Fibroblast of lung (primary cell): ENCODE data around the gene PAPPA. TPM values are rescaled to one million over a fixed set of nuclear protein-coding genes. Genes with fewer than 3 reads are reported as not detected.

Experiments used
- DNase-seq, 2 donors: peaks; one replicate each; pipeline versions ENCODE4 v3.0.0 to v3.0.0-alpha.2; 2010; ENCODE audit warnings: low read depth in 2 of 2
- H2AFZ ChIP-seq: 2 replicates; pipeline ENCODE4 v1.5.1; 2012; ENCODE audit warnings: low read length, control low read depth, inconsistent platforms
- H3K27ac ChIP-seq: 2 replicates; pipeline ENCODE4 v1.5.1; 2011; ENCODE audit warnings: low read length, control low read depth; ENCODE audit not compliant: insufficient read depth
- H3K27me3 ChIP-seq: 2 replicates; pipeline ENCODE4 v1.5.1; 2011; ENCODE audit warnings: mild to moderate bottlenecking, low read length; ENCODE audit not compliant: control insufficient read depth, insufficient read depth
- H3K36me3 ChIP-seq: 2 replicates; pipeline ENCODE4 v1.5.1; 2011; ENCODE audit warnings: low read length; ENCODE audit not compliant: control insufficient read depth, insufficient read depth
- H3K4me1 ChIP-seq: 2 replicates; pipeline ENCODE4 v1.5.1; 2011; ENCODE audit warnings: low read length; ENCODE audit not compliant: control insufficient read depth, insufficient read depth; ENCODE audit errors: extremely low read depth
- H3K4me2 ChIP-seq: 2 replicates; pipeline ENCODE4 v1.5.1; 2011; ENCODE audit warnings: low read length, control low read depth; ENCODE audit not compliant: insufficient read depth; ENCODE audit errors: extremely low read depth
- H3K4me3 ChIP-seq, 4 experiments: fragments of 200-600 bp in 1 of 4; sonication (generic) in 1 of 4; replicated peaks in 1 of 4; 2 replicates each; pipeline ENCODE4 v1.5.1; 2011 to 2016; ENCODE audit warnings: low read length in 4 of 4, low read depth in 3 of 4, mild to moderate bottlenecking in 3 of 4, control low read depth in 2 of 4, inconsistent platforms in 1 of 4, mixed read lengths in 1 of 4; ENCODE audit not compliant: insufficient read depth in 1 of 4; ENCODE audit errors: control extremely low read depth in 1 of 4
- H3K79me2 ChIP-seq: 2 replicates; pipeline ENCODE4 v1.5.1; 2012; ENCODE audit warnings: mild to moderate bottlenecking, low read length, inconsistent platforms; ENCODE audit not compliant: control insufficient read depth, insufficient read depth
- H3K9ac ChIP-seq: 2 replicates; pipeline ENCODE4 v1.5.1; 2011; ENCODE audit warnings: mild to moderate bottlenecking, low read length, control low read depth; ENCODE audit not compliant: insufficient read depth
- H3K9me3 ChIP-seq: 2 replicates; pipeline ENCODE4 v1.5.1; 2012; ENCODE audit warnings: low read depth, low read length; ENCODE audit not compliant: control insufficient read depth, insufficient read depth
- H4K20me1 ChIP-seq: 2 replicates; pipeline ENCODE4 v1.5.1; 2011; ENCODE audit warnings: low read length; ENCODE audit not compliant: control insufficient read depth, insufficient read depth; ENCODE audit errors: extremely low read depth
- CTCF ChIP-seq, 2 donors: IDR thresholded peaks in 1 of 2; conservative IDR thresholded peaks in 1 of 2; 1 replicate in 1 of 2; 2 replicates in 1 of 2; pipeline ENCODE4 v1.5.1; 2011 to 2012; ENCODE audit warnings: low read length in 2 of 2, control low read depth in 1 of 2, inconsistent platforms in 1 of 2, low read depth in 1 of 2, mild to moderate bottlenecking in 1 of 2
- EZH2 ChIP-seq: IDR thresholded peaks from 2 replicates; pipeline ENCODE4 v1.5.1; 2012; ENCODE audit warnings: low read length, control low read depth, mild to moderate bottlenecking; ENCODE audit errors: missing control alignments
- polyA plus RNA-seq, 2 donors: library from polyadenylated mRNA; depleted of rRNA in 1 of 2; stranded (reverse) in 1 of 2; unstranded in 1 of 2; fragments of >200 nt; gene quantifications; 2 replicates each; pipeline ENCODE4 v1.2.1, GENCODE V29; 2011 to 2012; ENCODE audit warnings: missing spikeins in 1 of 2
- total RNA-seq: library from RNA; depleted of rRNA; stranded (reverse); fragments of >200 nt; gene quantifications from 2 replicates; pipeline ENCODE4 v1.2.1, GENCODE V29; 2014

The PAPPA gene
- total and polyA plus RNA-seq, 2 donors (not counting 1 experiment from before 2014, with no cell fraction given), result 8.8 to 45.7 TPM

- Histone ChIP-seq H3K79me2 (no peaks in the 10 kb centered on the region), H3K36me3 (no peaks in the 10 kb centered on the region), H3K27ac (no peak overlapping the region), H2AFZ (no peak overlapping the region), H3K4me2 (no peak overlapping the region), H3K4me1 (no peaks in the 10 kb centered on the region), H4K20me1 (no peaks in the 10 kb centered on the region), H3K4me3 (no peak overlapping the region), H3K9ac (no peak overlapping the region), H3K9me3 (no peaks in the 10 kb centered on the region), H3K27me3 (no peaks in the 10 kb centered on the region)
- TF ChIP-seq CTCF (conservative IDR thresholded peaks at IDR 0.05 in 1 of 2, IDR thresholded peaks at IDR 0.05 in 1 of 2; ENCODE audit: low read depth in 1 of 2, low read length in 2 of 2), result no peak
- no peak for TF ChIP-seq EZH2
- peak; percentile 13 to 84 for DNase-seq
Measured at GRCh38 chr9:116318468-116319374, 165.1 kb downstream of the PAPPA start.

GRCh38 chr9:116319480-116319879 lies 165.9 kb downstream of the PAPPA start:
- H3K36me3 ChIP-seq, result no peaks in the 10 kb centered on the region
- TF ChIP-seq CTCF (conservative IDR thresholded peaks at IDR 0.05 in 1 of 2, IDR thresholded peaks at IDR 0.05 in 1 of 2; ENCODE audit: low read depth in 1 of 2, low read length in 2 of 2) (no peak), EZH2 (no peak)

GRCh38 chr9:116320290-116320689 lies 166.7 kb downstream of the PAPPA start:
- no peak overlapping the region for H3K9ac ChIP-seq
- no peaks in the 10 kb centered on the region for H3K27me3 ChIP-seq
- no peaks in the 10 kb centered on the region for H3K9me3 ChIP-seq
- no peaks in the 10 kb centered on the region for H3K36me3 ChIP-seq
- H3K27ac ChIP-seq, result no peak overlapping the region
- H3K4me1 ChIP-seq, result no peaks in the 10 kb centered on the region
- no peak for DNase-seq
- H3K4me2 ChIP-seq, result no peak overlapping the region
- no peak overlapping the region for H2AFZ ChIP-seq
- H3K79me2 ChIP-seq, result no peaks in the 10 kb centered on the region
- no peak for TF ChIP-seq EZH2
- TF ChIP-seq CTCF (conservative IDR thresholded peaks at IDR 0.05 in 1 of 2, IDR thresholded peaks at IDR 0.05 in 1 of 2; ENCODE audit: low read depth in 1 of 2, low read length in 2 of 2), result no peak
- no peak overlapping the region for H3K4me3 ChIP-seq
- H4K20me1 ChIP-seq, result no peaks in the 10 kb centered on the region

More at GRCh38 chr9:116319480-116319879, 165.9 kb downstream of the PAPPA start:
- Histone ChIP-seq H3K4me2 (no peak overlapping the region), H3K9ac (no peak overlapping the region), H3K27me3 (no peaks in the 10 kb centered on the region), H3K9me3 (no peaks in the 10 kb centered on the region), H3K4me3 (no peak overlapping the region), H4K20me1 (no peaks in the 10 kb centered on the region), H3K4me1 (no peaks in the 10 kb centered on the region), H3K79me2 (no peaks in the 10 kb centered on the region), H2AFZ (no peak overlapping the region), H3K27ac (no peak overlapping the region)
- no peak for DNase-seq
